Ammon's horn (tissue), 1 donor: ENCODE measurements around the gene TSPAN11.

Experiments used
- DNase-seq: peaks from one replicate; pipeline ENCODE4 v3.0.0-alpha.2; 2016; ENCODE audit warnings: low spot score

TSPAN11 gene

GRCh38 chr12:30959778-30960177 lies 33.2 kb downstream of the TSPAN11 start:
- no peak for DNase-seq

GRCh38 chr12:30961030-30961429 lies 34.5 kb downstream of the TSPAN11 start:
- no peak for DNase-seq

DNA sequence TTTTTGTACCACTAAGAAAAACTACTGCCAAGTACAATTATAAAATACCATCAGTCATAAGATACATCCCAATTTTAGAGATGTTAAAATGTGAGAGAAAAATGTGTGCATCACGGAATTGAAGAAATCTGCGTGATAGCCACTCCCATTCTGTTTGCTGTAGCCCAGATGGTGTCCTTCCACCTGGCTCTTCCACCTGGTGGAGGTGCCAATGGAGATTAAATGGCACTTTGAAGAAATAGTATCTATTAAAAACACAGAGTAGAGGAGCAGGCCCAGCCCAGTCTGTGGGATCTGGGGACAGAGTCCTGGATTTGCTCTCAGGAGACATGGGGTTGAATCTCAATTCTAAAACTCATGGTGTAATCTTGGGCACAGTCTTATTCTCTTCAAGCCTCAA lies 35.5 kb downstream of the TSPAN11 start:
- DNase-seq, result no peak

GRCh38 chr12:30963709-30964564 lies 37.4 kb downstream of the TSPAN11 start:
- no peak for DNase-seq

- no peak for DNase-seq
These were observed 38.5 kb downstream of the TSPAN11 start for GRCh38 chr12:30964896-30965612.

DNA sequence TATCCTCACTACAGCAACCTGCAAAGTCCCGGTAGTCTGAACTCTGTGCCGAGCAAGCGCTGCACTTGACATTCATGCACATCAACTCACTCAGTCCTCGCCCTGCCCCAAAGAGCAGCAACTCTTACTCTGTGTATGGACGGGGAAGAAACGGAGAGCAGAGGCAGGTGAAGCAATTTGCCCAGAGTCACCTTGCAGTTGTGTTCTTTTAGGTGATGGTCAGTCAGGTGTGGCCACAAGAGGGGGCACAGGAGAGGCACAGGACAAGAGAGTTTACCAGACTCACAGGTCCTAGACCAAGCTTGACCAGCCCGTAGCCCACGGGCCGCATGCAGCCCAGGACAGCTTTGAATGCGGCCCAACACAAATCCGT lies 39.1 kb downstream of the TSPAN11 start:
- no peak for DNase-seq

DNA sequence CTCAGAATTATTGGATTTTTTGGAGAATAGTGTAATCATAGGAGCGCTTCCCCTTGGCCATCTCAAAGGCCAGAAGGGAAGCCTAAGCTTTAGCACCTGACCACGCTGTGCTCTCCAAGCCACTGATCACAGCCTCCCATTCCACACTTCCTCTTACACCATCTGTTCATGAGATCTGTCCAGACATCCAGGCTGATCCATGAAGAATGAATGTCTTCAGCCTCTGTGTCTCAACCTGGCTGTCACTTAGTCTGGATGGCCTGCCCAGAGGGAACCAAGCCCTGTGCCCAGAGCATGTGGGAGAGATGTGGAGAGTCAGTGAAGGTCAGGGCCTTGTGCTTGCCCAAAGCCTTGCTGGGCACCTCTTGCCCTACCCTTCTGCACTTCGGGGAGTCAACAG lies 40.5 kb downstream of the TSPAN11 start:
- no peak for DNase-seq

DNA sequence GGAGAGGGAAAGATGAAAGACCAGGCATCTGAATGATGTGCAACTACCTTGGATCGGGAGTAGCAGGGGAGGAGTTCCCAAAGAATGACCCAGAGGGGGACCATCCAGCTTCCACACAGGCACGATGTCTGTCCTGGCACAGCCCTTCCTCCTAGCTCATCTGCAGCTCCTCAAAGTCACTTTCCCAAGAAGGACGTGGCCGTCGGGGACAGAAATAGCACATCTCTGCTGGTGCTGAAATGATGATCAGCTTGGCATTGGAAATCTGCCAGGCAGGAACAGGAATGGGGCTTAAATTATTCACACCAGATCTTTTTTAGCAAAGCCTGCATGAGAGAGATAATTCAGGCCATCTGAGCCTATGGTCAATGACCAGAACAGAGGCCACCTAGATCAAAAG lies 41.7 kb downstream of the TSPAN11 start:
- no peak for DNase-seq

- no peak for DNase-seq
These were observed 42.5 kb downstream of the TSPAN11 start for GRCh38 chr12:30969006-30969405.

DNA sequence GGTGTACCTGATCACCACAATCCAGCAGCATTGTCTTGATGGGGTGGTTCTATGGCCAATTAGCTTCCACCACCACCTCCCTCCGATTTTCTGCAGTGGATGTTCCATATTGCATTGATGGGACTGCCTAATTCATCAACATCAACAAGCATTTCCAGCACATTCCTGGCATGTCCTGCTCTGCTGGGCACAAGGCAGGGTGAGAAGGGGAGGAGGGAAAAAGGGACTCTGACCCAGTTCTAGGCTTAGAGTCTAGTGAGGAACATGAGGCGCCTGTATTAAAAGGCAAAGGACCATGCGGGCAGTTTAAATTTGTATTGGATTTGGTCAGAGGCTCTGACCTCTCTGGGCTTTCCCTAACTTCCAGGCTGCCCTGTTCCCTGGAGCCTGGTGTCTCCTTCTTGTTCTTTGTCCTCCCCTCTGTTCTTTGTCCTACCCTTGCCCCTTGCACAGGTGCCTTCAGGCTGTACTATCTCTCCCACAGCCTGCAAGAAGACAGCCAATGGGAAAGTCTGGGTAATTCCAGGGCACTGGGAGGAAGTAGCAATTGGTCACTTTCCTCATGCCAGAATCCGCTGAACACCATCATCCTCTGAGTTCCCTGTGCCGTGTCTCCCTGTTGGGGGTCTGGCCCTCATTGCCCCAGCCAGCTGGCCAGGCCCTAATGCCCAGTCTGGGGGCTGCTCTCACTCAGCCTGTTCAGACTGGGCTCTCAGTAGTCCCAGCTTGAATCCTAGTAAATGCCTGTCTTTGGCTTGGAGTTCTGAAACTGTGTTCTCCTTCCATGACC lies 43.3 kb downstream of the TSPAN11 start:
- no peak for DNase-seq

DNA sequence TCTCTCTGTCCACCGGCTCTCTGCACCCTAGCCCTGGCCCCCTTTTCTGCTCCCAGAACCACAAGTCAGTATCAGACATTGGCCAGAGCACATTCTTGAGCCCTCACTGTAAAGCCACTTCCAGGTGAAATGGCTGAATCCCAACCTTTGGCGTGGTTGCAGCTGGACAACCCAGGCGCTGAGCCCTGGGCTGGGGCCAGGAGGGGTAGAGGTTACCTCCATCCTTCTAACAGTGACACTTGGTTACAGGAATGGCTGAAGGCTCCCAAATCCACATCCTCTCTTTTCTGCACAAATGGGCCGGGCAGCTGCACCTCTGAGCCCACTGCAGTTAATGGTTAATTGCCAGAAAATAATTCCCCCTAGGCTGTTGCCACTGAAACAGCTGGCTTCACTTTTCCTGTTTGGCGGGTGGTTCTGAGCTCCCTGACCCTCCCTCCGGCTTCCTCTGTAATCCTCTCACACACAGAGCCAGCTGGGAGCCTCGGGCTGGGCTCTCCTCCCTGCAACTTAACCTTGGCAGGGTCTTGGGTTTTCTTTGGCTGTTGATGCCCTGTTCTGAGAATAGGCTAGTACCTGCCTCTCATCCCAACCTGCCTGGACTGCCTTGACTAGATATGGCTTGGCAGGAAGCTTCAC lies 44.1 kb downstream of the TSPAN11 start:
- no peak for DNase-seq

GRCh38 chr12:30972035-30972434 lies 45.5 kb downstream of the TSPAN11 start:
- DNase-seq, result no peak

GRCh38 chr12:30973175-30973574 lies 46.6 kb downstream of the TSPAN11 start:
- DNase-seq, result peak; percentile 40

GRCh38 chr12:30973830-30974229 lies 47.3 kb downstream of the TSPAN11 start:
- DNase-seq, result no peak

DNA sequence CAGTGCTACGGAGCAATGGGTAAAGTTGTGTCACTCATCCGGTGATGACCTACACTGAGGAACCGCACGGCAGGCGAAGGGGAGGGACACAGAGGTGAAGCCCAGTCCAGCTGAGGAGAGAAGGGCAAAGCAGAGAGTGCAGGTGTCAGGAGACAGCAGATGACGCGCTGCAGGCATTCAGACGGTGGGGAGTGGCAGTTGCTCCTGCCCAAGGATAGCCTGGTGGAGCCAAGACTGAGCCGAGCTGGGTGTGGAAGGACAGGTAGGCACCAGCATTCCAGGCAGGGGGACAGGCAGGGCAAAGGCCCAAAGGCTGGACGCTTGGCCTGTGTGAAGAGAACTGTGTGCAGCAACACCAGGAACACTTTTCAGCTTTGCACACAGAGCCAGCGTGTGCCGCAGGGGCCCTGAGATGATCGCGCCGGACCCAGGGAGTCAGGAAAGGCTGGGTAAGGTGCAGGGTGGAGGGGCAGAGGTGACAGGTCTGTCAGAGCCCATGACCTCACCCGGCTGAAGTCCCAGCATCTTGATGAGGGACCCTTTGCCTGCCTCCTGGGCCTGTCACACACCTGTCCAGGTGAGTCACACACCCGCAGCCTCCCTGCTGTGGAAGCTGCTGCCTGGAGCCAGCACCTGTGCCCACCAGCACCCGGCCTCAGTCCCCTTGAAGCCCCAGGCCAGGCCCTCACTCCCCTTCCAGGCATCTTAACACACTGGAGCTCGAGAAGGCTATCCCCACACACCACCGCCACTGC lies 48.4 kb downstream of the TSPAN11 start:
- DNase-seq, result no peak

DNA sequence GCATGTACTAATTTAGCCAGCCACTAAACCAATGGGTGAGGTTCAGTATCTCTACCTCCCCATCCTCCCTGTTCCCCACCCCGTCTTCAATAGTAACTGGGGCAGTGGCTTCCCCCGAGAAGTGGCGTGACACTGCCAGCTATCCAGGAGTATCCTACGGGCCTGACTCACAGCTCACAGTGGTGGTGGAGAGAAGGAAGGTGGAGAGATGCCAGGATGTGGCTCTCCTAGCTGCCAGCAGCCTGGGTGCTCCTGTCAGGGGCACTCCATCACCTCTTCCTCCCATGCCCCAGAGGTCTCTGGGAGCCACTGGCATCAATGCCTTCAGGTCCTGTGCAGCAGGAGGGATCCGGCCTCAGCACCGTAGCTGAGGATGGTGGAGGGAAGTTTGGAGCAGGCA lies 49.0 kb downstream of the TSPAN11 start:
- no peak for DNase-seq

- DNase-seq, result no peak
These were observed 49.7 kb downstream of the TSPAN11 start for GRCh38 chr12:30976206-30976605.

- no peak for DNase-seq
These were observed 50.6 kb downstream of the TSPAN11 start for GRCh38 chr12:30977124-30977523.

- DNase-seq, result no peak
These were observed 51.2 kb downstream of the TSPAN11 start for GRCh38 chr12:30977537-30978349.

DNA sequence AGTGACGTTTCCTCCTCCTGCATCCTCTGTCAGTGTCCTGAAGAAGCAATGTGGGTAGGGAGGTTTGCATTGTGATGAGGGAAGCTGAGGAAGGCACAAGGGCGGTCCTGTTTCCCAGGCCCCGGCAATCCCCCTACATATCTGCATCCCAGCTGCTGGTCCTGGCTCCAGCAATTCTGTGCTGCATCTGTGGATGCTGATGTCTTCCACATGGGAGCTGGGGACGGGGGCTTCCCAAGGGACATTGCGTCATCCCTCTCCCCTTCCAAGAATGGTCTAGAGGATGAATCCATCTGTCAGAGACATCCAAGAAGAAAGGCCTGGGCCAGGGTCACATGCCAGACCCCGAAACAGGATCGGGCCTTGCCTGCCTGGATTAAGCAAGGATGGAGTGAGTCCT lies 52.1 kb downstream of the TSPAN11 start:
- no peak for DNase-seq
